Retinal pigment epithelial cell (primary cell): ENCODE measurements around the gene CACNG4.
"Not testable (repeated sequence)": the region's sequence is repeated elsewhere in the genome, so short reads cannot be mapped to it uniquely, and the experiment has no call there.

Experiments used
- DNase-seq: peaks from one replicate; pipeline ENCODE4 v3.0.0-alpha.2; 2010; ENCODE audit warnings: low read depth
- H3K4me3 ChIP-seq: 2 replicates; pipeline ENCODE4 v1.5.1; 2011; ENCODE audit warnings: mild to moderate bottlenecking, low read length, control low read depth, moderate library complexity
- CTCF ChIP-seq: conservative IDR thresholded peaks from 2 replicates; pipeline ENCODE4 v1.5.1; 2011; ENCODE audit warnings: low read depth, low read length, control low read depth, inconsistent platforms

CACNG4 gene

GRCh38 chr17:67030641-67031040, 66.1 kb downstream of the CACNG4 start:
- no peak for TF ChIP-seq CTCF
- H3K4me3 ChIP-seq, result no peak overlapping the region
- DNase-seq, result no peak

DNA sequence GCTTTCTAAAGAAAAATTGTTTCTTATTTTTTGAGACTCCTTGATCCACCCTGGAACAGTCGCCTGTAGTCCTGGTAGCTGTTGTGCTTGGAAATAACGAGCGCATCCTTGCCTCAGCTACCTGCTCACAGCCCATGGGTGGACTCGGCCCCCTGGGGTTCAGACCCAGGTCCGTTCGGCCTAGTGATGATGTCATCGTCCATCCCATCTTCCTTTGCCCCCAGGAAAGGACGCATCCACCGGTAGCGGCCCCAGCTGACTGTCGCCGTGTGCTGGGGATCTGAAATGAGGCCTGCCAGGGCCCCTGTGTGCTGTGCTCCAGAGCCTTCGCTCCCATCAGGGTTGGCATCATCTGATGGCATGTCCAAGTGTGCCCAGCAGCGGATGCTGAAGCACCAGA, 67.9 kb downstream of the CACNG4 start:
- DNase-seq, result no peak
- no peak for TF ChIP-seq CTCF
- H3K4me3 ChIP-seq, result no peak overlapping the region

- TF ChIP-seq CTCF, result no peak
- DNase-seq, result no peak
- no peak overlapping the region for H3K4me3 ChIP-seq
Measured at GRCh38 chr17:67032985-67033384, 68.5 kb downstream of the CACNG4 start.

DNA sequence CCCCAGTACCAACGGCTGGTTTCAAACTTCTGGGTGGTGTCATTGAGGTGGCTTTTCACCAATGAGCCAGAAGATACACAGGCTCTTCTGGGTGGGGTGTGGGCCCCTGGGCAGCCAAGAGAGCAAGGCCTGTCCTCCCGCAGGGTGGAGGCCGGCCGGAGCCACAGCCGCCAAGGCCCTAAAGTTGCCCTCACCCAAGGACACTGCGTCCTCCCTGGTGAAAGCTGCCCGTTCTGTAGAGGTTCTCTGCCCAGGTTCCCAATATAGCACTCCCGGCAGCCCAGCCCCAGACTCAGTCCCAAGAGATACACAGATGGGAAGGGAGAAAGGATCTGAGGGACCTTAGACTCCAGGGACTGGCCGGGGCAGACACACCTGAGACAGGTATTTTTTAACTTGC, 69.1 kb downstream of the CACNG4 start:
- TF ChIP-seq CTCF, result no peak
- no peak overlapping the region for H3K4me3 ChIP-seq
- no peak for DNase-seq

DNA sequence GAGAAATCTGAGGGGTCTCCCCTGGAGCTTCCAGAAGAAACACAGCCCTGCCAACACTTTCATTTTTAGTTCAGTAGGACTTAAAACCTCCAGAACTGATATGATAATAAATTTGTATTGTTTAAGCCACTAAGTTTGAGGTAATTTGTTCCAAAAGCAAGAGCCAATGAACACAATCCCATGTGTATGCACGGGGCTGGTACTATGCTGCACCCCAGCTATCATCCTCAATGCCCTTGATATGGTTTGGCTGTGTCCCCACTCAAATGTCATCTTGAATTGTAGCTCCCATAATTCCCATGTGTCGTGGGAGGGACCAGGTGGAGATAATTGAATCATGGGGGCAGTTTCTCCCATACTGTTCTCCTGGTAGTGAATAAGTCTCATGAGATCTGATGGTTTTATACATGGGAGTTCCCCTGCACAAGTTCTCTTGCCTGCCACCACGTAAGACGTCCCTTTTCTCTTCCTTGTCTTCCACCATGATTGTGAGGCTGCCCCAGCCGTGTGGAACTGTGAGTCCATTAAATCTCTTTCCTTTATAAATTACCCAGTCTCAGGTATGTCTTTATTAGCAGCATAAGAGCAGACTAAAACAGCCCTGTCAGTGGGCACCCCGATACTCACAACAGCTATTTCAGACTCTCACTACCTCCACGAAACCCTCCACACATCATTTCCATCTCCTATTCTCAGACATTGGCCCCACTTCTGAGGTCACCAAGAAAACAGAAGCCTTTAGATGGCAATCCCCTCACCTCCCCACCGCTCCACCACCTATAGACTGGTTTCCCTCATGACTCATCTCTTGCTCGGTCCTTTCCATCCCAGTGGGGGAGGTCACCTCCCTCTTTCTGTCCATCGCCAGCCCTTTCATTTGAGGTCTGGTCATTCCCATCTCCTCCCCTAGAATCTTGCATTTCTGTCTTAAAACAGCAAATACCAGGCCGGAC, 70.9 kb downstream of the CACNG4 start:
- no peak overlapping the region for H3K4me3 ChIP-seq
- no peak for TF ChIP-seq CTCF
- no peak for DNase-seq

GRCh38 chr17:67038861-67039365, 74.4 kb downstream of the CACNG4 start:
- H3K4me3 ChIP-seq, result no peak overlapping the region
- no peak for DNase-seq
- no peak for TF ChIP-seq CTCF

- DNase-seq, result no peak
- no peak overlapping the region for H3K4me3 ChIP-seq
- no peak for TF ChIP-seq CTCF
Measured at GRCh38 chr17:67040652-67041051, 76.1 kb downstream of the CACNG4 start.

- not testable (repeated sequence) for H3K4me3 ChIP-seq
Measured at GRCh38 chr17:67041119-67041518, 76.6 kb downstream of the CACNG4 start.

More at GRCh38 chr17:67041119-67041518, 76.6 kb downstream of the CACNG4 start:
- DNase-seq, result not testable (repeated sequence)
